Measurements from ENCODE around the gene RNFT2. TPM values are rescaled to one million over a fixed set of nuclear protein-coding genes. Genes with fewer than 3 reads are reported as not detected.

The RNFT2 gene
- polyA plus RNA-seq, 2 of the 4 experiments (the other 2 are of a cell fraction): 2.6 to 7.2 TPM

- ChIA-PET POLR2A (no interaction called here), CTCF (interaction anchor here (1.3 to 2.1 kb wide), 3 partner anchors 18 to 147 kb away, joined by 3 to 6 read pairs (median 5); no protein-coding TSS in a partner anchor)
- FAIRE-seq (no peak), ATAC-seq (no peak), DNase-seq (ENCODE audit: low read depth in 1 of 2, low spot score in 1 of 2) (peak in 1 of 2 experiments; percentile 25)
- Histone ChIP-seq H3K4me2 (no peak overlapping the region), H3K4me1 (peaks cover 26% of the 10 kb centered on the region; the same call in 2 of the 3 replicates), H3K9me3 (no peaks in the 10 kb centered on the region), H3K27ac (peak overlapping the region in 1 of 2 experiments; percentile 17; a peak in 1 of 6 replicates), H3K4me3 (no peak overlapping the region)
- 71% methylated on average over 16 of the region's 16 CpGs for WGBS (ENCODE audit: missing lambda C conversion rate)
- no peak for TF ChIP-seq CHD4 (IDR thresholded peaks at IDR 0.05; ENCODE audit: borderline replicate concordance)
- TF ChIP-seq HOXA7 (CRISPR knock-in tag; IDR thresholded peaks at IDR 0.05): no peak
- no peak for TF ChIP-seq JUNB (IDR thresholded peaks at IDR 0.05)
- no peak for TF ChIP-seq CBX2 (IDR thresholded peaks at IDR 0.05; ENCODE audit: borderline replicate concordance, low read depth)
- TF ChIP-seq PHF8 (IDR thresholded peaks at IDR 0.05; ENCODE audit: borderline replicate concordance, low read depth): no peak
- TF ChIP-seq RFX5 (IDR thresholded peaks at IDR 0.05): no peak
- TF ChIP-seq HES2 (IDR thresholded peaks at IDR 0.05): no peak
- no peak for TF ChIP-seq POLR2AphosphoS2 (conservative IDR thresholded peaks at IDR 0.05; ENCODE audit: low read length)
- no peak for TF ChIP-seq RCOR1 (IDR thresholded peaks at IDR 0.05; ENCODE audit: low read depth, low read length)
- no peak for TF ChIP-seq CHD2 (IDR thresholded peaks at IDR 0.05; ENCODE audit: low read length, partially characterized antibody)
- TF ChIP-seq ESRRA (IDR thresholded peaks at IDR 0.05; ENCODE audit: borderline replicate concordance, low read length): no peak
- TF ChIP-seq NFE2L2 (conservative IDR thresholded peaks at IDR 0.05; ENCODE audit: low read length): no peak
- TF ChIP-seq EP300 (IDR thresholded peaks at IDR 0.05): no peak
- TF ChIP-seq FOSB (CRISPR knock-in tag; IDR thresholded peaks at IDR 0.05): no peak
- no peak for TF ChIP-seq ATOH8 (CRISPR knock-in tag; IDR thresholded peaks at IDR 0.05; ENCODE audit: low read depth)
- no peak for TF ChIP-seq KDM5A (IDR thresholded peaks at IDR 0.05)
Observed at GRCh38 chr12:116855744-116856470, 117.8 kb downstream of the RNFT2 start.

- ChIA-PET POLR2A (no interaction called here), CTCF (interaction anchor here (1.3 to 2.1 kb wide), 3 partner anchors 18 to 147 kb away, joined by 3 to 6 read pairs (median 5); no protein-coding TSS in a partner anchor)
- H3K27ac ChIP-seq: no peak overlapping the region; a peak in 1 of 6 replicates
- DNase-seq (ENCODE audit: low read depth in 1 of 2, low spot score in 1 of 2) (no peak), FAIRE-seq (no peak), ATAC-seq (no peak)
- H3K4me2 ChIP-seq: no peak overlapping the region
- TF ChIP-seq HOXA7 (CRISPR knock-in tag; IDR thresholded peaks at IDR 0.05) (no peak), NR3C1 (IDR thresholded peaks at IDR 0.05) (no peak), ESRRA (IDR thresholded peaks at IDR 0.05; ENCODE audit: borderline replicate concordance, low read length) (no peak), ZFP36 (IDR thresholded peaks at IDR 0.05; ENCODE audit: borderline replicate concordance, partially characterized antibody) (no peak), POLR2A (IDR thresholded peaks at IDR 0.05; ENCODE audit: low read length) (no peak), USF2 (IDR thresholded peaks at IDR 0.05) (no peak), KDM1A (IDR thresholded peaks at IDR 0.05; ENCODE audit: low read depth) (no peak), PBX3 (IDR thresholded peaks at IDR 0.05) (no peak), HES2 (IDR thresholded peaks at IDR 0.05) (no peak), FOSB (CRISPR knock-in tag; IDR thresholded peaks at IDR 0.05) (no peak), SMC3 (IDR thresholded peaks at IDR 0.05) (no peak), HEYL (CRISPR knock-in tag; IDR thresholded peaks at IDR 0.05) (no peak), KDM5A (IDR thresholded peaks at IDR 0.05) (no peak), NFE2L2 (conservative IDR thresholded peaks at IDR 0.05; ENCODE audit: low read length) (no peak), E2F6 (IDR thresholded peaks at IDR 0.05; ENCODE audit: borderline replicate concordance, low read depth) (no peak)
- peaks cover 34% of the 10 kb centered on the region; the same call in 2 of the 3 replicates for H3K4me1 ChIP-seq
- H3K9me3 ChIP-seq: no peaks in the 10 kb centered on the region
- 74% methylated on average over 11 of the region's 11 CpGs for WGBS (ENCODE audit: missing lambda C conversion rate)
- no peak overlapping the region for H3K4me3 ChIP-seq
Observed at GRCh38 chr12:116856729-116857128, 118.6 kb downstream of the RNFT2 start.
